HepG2 (cell line): Measurements from ENCODE around the gene SLC35B2. TPM values are rescaled to one million over a fixed set of nuclear protein-coding genes. Genes with fewer than 3 reads are reported as not detected.
A peak's percentile ranks its signal among the peaks of the same experiment; 100 is the strongest.

Experiments used
- AHR ChIP-seq: IDR thresholded peaks from 2 replicates; pipeline ENCODE4 v1.6.1; 2018; ENCODE audit warnings: missing genetic modification reagents, missing compliant biosample characterization
- DR1 ChIP-seq: sonication (generic); formaldehyde crosslinking; IDR thresholded peaks from 2 replicates; pipeline ENCODE4 v1.8.0; 2021; ENCODE audit warnings: mild to moderate bottlenecking, missing genetic modification reagents, inconsistent platforms
- FOXC1 ChIP-seq: sonication (generic); formaldehyde crosslinking; IDR thresholded peaks from 2 replicates; pipeline ENCODE4 v1.8.0; 2022; ENCODE audit warnings: mild to moderate bottlenecking, missing genetic modification reagents, borderline replicate concordance
- FOXK1 ChIP-seq: sonication (generic); formaldehyde crosslinking; IDR thresholded peaks from 2 replicates; pipeline ENCODE4 v1.4.0; 2020; ENCODE audit warnings: low read depth, missing genetic modification reagents, borderline replicate concordance
- GABPB1 ChIP-seq: IDR thresholded peaks from 2 replicates; pipeline ENCODE4 v1.6.1; 2016; ENCODE audit warnings: mild to moderate bottlenecking, missing genetic modification reagents, moderate library complexity, missing compliant biosample characterization
- GZF1 ChIP-seq: sonication (generic); formaldehyde crosslinking; IDR thresholded peaks from 2 replicates; pipeline ENCODE4 v1.5.1; 2020; ENCODE audit warnings: mild to moderate bottlenecking, missing genetic modification reagents
- HDAC6 ChIP-seq: fragments of 200-600 bp; sonication (generic); IDR thresholded peaks from 2 replicates; pipeline ENCODE4 v1.7.0; 2017; ENCODE audit warnings: mild to moderate bottlenecking, antibody characterized with exemption, low read length, low read depth
- HIVEP1 ChIP-seq: sonication (generic); formaldehyde crosslinking; IDR thresholded peaks from 2 replicates; pipeline ENCODE4 v1.4.0; 2020; ENCODE audit warnings: mild to moderate bottlenecking, missing genetic modification reagents
- HOXA7 ChIP-seq: sonication (generic); formaldehyde crosslinking; IDR thresholded peaks from 2 replicates; pipeline ENCODE4 v1.8.1; 2022; ENCODE audit warnings: mild to moderate bottlenecking, missing genetic modification reagents, moderate library complexity
- MIER3 ChIP-seq: IDR thresholded peaks from 2 replicates; pipeline ENCODE4 v1.6.1; 2016; ENCODE audit warnings: missing compliant biosample characterization, borderline replicate concordance
- MYNN ChIP-seq: sonication (generic); formaldehyde crosslinking; IDR thresholded peaks from 2 replicates; pipeline ENCODE4 v1.4.0; 2020; ENCODE audit warnings: mild to moderate bottlenecking, low read depth, missing genetic modification reagents
- NCOA2 ChIP-seq: sonication (generic); formaldehyde crosslinking; IDR thresholded peaks from 2 replicates; pipeline ENCODE4 v1.8.0; 2022; ENCODE audit warnings: inconsistent platforms
- SOX5 ChIP-seq: IDR thresholded peaks from 2 replicates; pipeline ENCODE4 v1.6.1; 2016; ENCODE audit warnings: borderline replicate concordance
- ZBTB42 ChIP-seq: sonication (generic); formaldehyde crosslinking; IDR thresholded peaks from 2 replicates; pipeline ENCODE4 v1.5.0; 2020; ENCODE audit warnings: mild to moderate bottlenecking, missing genetic modification reagents
- ZIK1 ChIP-seq: sonication (generic); formaldehyde crosslinking; IDR thresholded peaks from 2 replicates; pipeline ENCODE4 v1.5.0; 2020; ENCODE audit warnings: mild to moderate bottlenecking, low read depth, missing genetic modification reagents, borderline replicate concordance
- ZMYM3 ChIP-seq: sonication (generic); formaldehyde crosslinking; IDR thresholded peaks from 2 replicates; pipeline ENCODE4 v1.5.1; 2020; ENCODE audit warnings: mild to moderate bottlenecking, missing genetic modification reagents
- ZNF343 ChIP-seq: sonication (generic); formaldehyde crosslinking; IDR thresholded peaks from 2 replicates; pipeline ENCODE4 v1.4.0; 2020; ENCODE audit warnings: mild to moderate bottlenecking, missing genetic modification reagents
- ZNF556 ChIP-seq: sonication (generic); formaldehyde crosslinking; IDR thresholded peaks from 2 replicates; pipeline ENCODE4 v1.4.0; 2020; ENCODE audit warnings: mild to moderate bottlenecking, missing genetic modification reagents, borderline replicate concordance
- ZNF562 ChIP-seq: sonication (generic); formaldehyde crosslinking; IDR thresholded peaks from 2 replicates; pipeline ENCODE4 v1.8.0; 2022; ENCODE audit warnings: missing genetic modification reagents, borderline replicate concordance
- ZNF749 ChIP-seq: sonication (generic); formaldehyde crosslinking; IDR thresholded peaks from 2 replicates; pipeline ENCODE4 v1.8.0; 2022; ENCODE audit warnings: mild to moderate bottlenecking, missing genetic modification reagents, moderate library complexity, borderline replicate concordance
- polyA plus RNA-seq, 8 experiments: library from polyadenylated mRNA; depleted of rRNA in 3 of 8; stranded (reverse) in 7 of 8; unstranded in 1 of 8; fragments of >200 nt; fragmentation: Illumina TruSeq in 4 of 8; extraction: Trizol in 4 of 8; gene quantifications; 2 replicates each; pipeline versions ENCODE4 v1.2.1 to v1.2.3, GENCODE V29; 2011 to 2016; ENCODE audit warnings: low read depth in 4 of 8, missing spikeins in 1 of 8, mixed read lengths in 1 of 8; ENCODE audit not compliant: insufficient read depth in 1 of 8
- total RNA-seq, 5 experiments: library from RNA; depleted of rRNA; stranded (reverse); fragments of >200 nt; fragmentation: Illumina TruSeq; extraction: Trizol; gene quantifications; 2 replicates each; pipeline ENCODE4 v1.2.3, GENCODE V29; 2016; ENCODE audit warnings: low read depth in 1 of 5
- TF ChIP-seq, protein P1 (sequence below): sonication (generic); formaldehyde crosslinking; IDR thresholded peaks from 2 replicates; pipeline ENCODE4 v1.5.1; 2020; ENCODE audit warnings: mild to moderate bottlenecking, moderate library complexity, missing genetic modification reagents
- TF ChIP-seq, protein P2 (sequence below): sonication (generic); formaldehyde crosslinking; IDR thresholded peaks from 2 replicates; pipeline ENCODE4 v1.4.0; 2020; ENCODE audit warnings: mild to moderate bottlenecking, missing genetic modification reagents
- TF ChIP-seq, protein P3 (sequence below): sonication (generic); formaldehyde crosslinking; IDR thresholded peaks from 2 replicates; pipeline ENCODE4 v1.5.0; 2020; ENCODE audit warnings: missing genetic modification reagents, mild to moderate bottlenecking, borderline replicate concordance
- TF ChIP-seq, protein P4 (sequence below): sonication (generic); formaldehyde crosslinking; IDR thresholded peaks from 2 replicates; pipeline ENCODE4 v1.4.0; 2020; ENCODE audit warnings: missing genetic modification reagents

SLC35B2 gene
- total and polyA plus RNA-seq, 2 of the 13 experiments (the other 11 are each of a cell fraction or from before 2014, with no cell fraction given): 61.1 to 148 TPM

DNA sequence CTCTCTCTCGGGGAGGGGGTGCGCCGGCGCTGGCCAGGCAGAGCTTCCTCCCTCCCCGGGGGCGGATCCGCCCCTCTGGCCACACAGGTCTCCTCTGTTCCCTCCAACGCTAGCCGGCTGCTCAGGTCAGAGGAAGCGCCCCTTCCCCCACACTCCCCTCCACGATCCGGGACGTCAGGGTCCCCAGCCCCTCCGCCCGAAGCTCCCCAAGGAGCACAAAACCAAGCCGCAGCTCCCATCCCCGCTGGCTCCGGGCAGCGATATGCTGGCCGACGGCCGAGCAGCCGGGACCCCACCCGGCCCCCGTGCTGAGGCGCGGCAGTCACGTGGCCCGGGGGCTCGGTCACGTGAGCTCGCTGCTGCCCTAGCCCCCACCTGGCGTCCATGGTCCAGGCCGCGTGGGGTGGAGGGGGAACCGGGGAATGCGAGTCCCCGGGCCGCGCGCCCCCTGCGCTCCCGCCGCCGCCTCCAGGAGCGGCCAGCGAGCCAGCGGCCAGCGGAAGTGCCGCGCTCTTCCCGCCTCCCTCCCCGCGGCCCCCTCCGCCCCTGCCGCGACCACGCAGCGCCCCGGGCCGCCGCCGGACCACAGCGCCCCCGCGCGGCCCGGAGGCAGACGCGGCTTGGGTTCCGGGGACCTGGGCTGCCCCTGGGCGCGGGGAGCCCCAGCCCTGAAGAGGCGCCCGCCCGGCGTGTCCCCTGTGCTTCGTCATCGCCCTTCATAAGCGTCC lies at the start of gene SLC35B2 (continued):
- TF ChIP-seq HDAC6 (no peak), ZIK1 (CRISPR knock-in tag) (peak; percentile 77), DR1 (CRISPR knock-in tag) (peak; percentile 79; the same call in 1 of the 2 replicates), ZMYM3 (peak; percentile 41; the same call in 1 of the 2 replicates), AHR (CRISPR knock-in tag) (peak; percentile 90), SOX5 (CRISPR knock-in tag) (peak; percentile 48; the same call in 1 of the 2 replicates), FOXK1 (CRISPR knock-in tag) (peak; percentile 75; the same call in 1 of the 2 replicates), ZNF562 (CRISPR knock-in tag) (no peak), GZF1 (peak; percentile 81; the same call in 1 of the 2 replicates), FOXC1 (CRISPR knock-in tag) (peak; percentile 97), MIER3 (CRISPR knock-in tag) (peak; percentile 77; the same call in 1 of the 2 replicates), MYNN (no peak; the same call in none of the 2 replicates), HIVEP1 (CRISPR knock-in tag) (peak; percentile 75), NCOA2 (CRISPR knock-in tag) (peak; percentile 61; the same call in 1 of the 2 replicates), HOXA7 (CRISPR knock-in tag) (no peak), ZBTB42 (CRISPR knock-in tag) (peak; percentile 93; the same call in 1 of the 2 replicates), GABPB1 (CRISPR knock-in tag) (peak; percentile 88; the same call in 1 of the 2 replicates), ZNF343 (CRISPR knock-in tag) (peak; percentile 75; the same call in 1 of the 2 replicates), ZNF749 (CRISPR knock-in tag) (peak; percentile 31), ZNF556 (CRISPR knock-in tag) (0 out of 2 replicates have a peak, but pooled peaks have one; percentile 26)
- TF ChIP-seq, protein P1, sequence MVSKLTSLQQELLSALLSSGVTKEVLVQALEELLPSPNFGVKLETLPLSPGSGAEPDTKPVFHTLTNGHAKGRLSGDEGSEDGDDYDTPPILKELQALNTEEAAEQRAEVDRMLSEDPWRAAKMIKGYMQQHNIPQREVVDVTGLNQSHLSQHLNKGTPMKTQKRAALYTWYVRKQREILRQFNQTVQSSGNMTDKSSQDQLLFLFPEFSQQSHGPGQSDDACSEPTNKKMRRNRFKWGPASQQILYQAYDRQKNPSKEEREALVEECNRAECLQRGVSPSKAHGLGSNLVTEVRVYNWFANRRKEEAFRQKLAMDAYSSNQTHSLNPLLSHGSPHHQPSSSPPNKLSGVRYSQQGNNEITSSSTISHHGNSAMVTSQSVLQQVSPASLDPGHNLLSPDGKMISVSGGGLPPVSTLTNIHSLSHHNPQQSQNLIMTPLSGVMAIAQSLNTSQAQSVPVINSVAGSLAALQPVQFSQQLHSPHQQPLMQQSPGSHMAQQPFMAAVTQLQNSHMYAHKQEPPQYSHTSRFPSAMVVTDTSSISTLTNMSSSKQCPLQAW (CRISPR knock-in tag): peak; percentile 88; the same call in 1 of the 2 replicates
- TF ChIP-seq, protein P2, sequence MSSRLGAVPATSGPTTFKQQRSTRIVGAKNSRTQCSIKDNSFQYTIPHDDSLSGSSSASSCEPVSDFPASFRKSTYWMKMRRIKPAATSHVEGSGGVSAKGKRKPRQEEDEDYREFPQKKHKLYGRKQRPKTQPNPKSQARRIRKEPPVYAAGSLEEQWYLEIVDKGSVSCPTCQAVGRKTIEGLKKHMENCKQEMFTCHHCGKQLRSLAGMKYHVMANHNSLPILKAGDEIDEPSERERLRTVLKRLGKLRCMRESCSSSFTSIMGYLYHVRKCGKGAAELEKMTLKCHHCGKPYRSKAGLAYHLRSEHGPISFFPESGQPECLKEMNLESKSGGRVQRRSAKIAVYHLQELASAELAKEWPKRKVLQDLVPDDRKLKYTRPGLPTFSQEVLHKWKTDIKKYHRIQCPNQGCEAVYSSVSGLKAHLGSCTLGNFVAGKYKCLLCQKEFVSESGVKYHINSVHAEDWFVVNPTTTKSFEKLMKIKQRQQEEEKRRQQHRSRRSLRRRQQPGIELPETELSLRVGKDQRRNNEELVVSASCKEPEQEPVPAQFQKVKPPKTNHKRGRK: peak; percentile 78; the same call in 1 of the 2 replicates
- TF ChIP-seq, protein P3, sequence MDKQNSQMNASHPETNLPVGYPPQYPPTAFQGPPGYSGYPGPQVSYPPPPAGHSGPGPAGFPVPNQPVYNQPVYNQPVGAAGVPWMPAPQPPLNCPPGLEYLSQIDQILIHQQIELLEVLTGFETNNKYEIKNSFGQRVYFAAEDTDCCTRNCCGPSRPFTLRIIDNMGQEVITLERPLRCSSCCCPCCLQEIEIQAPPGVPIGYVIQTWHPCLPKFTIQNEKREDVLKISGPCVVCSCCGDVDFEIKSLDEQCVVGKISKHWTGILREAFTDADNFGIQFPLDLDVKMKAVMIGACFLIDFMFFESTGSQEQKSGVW (CRISPR knock-in tag): no peak
- TF ChIP-seq, protein P4, sequence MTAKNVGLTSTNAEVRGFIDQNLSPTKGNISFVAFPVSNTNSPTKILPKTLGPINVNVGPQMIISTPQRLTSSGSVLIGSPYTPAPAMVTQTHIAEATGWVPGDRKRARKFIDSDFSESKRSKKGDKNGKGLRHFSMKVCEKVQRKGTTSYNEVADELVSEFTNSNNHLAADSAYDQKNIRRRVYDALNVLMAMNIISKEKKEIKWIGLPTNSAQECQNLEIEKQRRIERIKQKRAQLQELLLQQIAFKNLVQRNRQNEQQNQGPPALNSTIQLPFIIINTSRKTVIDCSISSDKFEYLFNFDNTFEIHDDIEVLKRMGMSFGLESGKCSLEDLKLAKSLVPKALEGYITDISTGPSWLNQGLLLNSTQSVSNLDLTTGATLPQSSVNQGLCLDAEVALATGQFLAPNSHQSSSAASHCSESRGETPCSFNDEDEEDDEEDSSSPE (CRISPR knock-in tag): peak; percentile 79
